IPS-NIHi7 (cell line): ENCODE measurements around the gene GPR137B.

Experiments used
- DNase-seq: peaks from one replicate; pipeline ENCODE4 v3.0.0; 2012; ENCODE audit warnings: mixed read lengths; ENCODE audit errors: extremely low spot score

Gene GPR137B

DNA sequence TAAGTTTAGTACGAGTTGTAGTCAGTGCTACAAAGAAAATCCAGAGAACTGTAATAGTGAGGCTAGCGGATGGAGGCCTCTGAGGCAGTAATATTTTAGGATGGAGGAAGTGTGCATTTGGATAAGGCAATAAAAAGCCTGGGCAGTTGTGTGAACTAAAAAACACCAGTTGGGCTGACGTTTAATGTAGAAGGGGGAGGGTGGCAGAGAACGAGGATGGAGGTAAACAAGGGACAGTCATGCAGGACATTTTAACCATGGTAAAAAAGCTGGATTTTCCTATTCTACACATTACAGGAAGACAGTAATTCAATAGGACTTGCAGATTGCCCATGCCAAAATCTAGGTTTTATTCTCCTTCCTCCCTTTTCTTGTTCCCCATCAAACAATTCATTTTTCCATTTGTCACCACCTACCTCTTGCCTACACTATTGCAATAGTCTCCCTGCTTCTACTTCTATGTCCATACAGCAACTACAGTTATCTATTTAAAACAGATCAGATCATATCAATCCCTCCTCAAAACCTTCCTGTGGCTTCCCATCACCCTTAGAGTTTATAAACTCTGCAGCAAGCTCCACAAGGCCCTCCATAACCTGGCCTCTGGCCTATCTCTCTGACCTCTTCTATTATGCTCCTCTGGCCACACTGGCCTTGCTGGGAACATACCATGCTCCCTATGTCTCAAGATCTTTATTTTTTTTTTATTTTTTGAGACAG, 111.7 kb downstream of the GPR137B start:
- no peak for DNase-seq

DNA sequence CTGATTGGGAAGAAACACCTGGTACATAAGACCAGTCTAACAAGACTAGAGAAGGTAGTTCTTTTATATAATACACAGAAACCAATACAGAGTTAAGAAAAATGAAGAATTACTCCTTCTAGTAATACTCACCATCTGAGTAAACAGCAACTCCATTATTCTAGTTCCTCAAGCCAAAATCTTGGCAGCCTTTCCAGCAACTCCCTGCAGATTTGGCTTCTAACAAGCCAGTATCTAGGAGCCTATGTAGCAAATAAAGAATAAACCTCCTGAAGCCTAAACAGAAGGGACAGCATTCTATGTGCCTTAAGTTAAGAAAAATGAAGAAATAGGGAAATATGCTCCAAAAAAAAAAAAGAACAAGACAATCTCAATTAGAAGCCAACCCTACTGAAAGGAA, 114.9 kb downstream of the GPR137B start:
- no peak for DNase-seq

DNA sequence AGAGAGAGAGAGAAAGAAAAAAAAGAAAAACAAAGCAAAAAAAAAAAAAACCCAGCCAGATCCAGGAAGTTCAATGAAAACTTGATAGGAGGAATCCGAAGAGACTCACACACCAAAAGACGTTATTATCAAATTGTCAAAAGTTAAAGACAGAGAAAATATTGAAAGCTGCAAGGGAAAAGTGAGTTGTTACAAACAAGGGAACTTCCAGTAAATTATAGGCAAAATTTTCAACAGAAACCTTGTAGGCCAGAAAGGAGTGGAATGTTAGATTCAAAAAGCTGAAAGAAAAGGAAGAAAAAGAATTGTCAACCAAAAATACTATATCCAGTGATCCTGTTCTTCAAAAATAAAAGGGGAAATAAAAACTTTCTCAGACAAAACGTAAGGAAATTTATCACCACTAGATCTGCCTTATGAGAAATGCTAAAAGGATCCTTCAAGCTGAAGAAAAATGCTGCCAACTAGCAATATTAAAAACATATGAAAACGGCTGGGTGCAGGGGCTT, 115.8 kb downstream of the GPR137B start:
- DNase-seq, result no peak
